ENCODE measurements around the gene PCMT1.

GRCh38 chr6:149781715-149782114 is 32.2 kb downstream of the PCMT1 start:
- TF ChIP-seq POLR2A (IDR thresholded peaks at IDR 0.05) (no peak), CTCF (IDR thresholded peaks at IDR 0.05) (no peak)
